ENCODE results near the gene FOXO6.

The FOXO6 gene

GRCh38 chr1:41351262-41352151, 9.7 kb upstream of the FOXO6 start:
- DNase-seq (ENCODE audit: low read depth), result no peak

- peak; percentile 70 for DNase-seq (ENCODE audit: low read depth)
Measured at GRCh38 chr1:41353744-41354143, 7.5 kb upstream of the FOXO6 start.

- DNase-seq (ENCODE audit: low read depth), result no peak
Measured at GRCh38 chr1:41354956-41355355, 6.3 kb upstream of the FOXO6 start.

GRCh38 chr1:41355356-41355755, 5.9 kb upstream of the FOXO6 start:
- DNase-seq (ENCODE audit: low read depth), result no peak

GRCh38 chr1:41355761-41356160, 5.5 kb upstream of the FOXO6 start:
- no peak for DNase-seq (ENCODE audit: low read depth)

GRCh38 chr1:41356752-41357151, 4.5 kb upstream of the FOXO6 start:
- DNase-seq (ENCODE audit: low read depth), result no peak

- peak; percentile 95 for DNase-seq (ENCODE audit: low read depth)
Measured at GRCh38 chr1:41357451-41358101, 3.7 kb upstream of the FOXO6 start.

- no peak for DNase-seq (ENCODE audit: low read depth)
Measured at GRCh38 chr1:41358131-41359021, 2.9 kb upstream of the FOXO6 start.

GRCh38 chr1:41359211-41360073, 1.8 kb upstream of the FOXO6 start:
- no peak for DNase-seq (ENCODE audit: low read depth)

GRCh38 chr1:41360074-41360785, 1.0 kb upstream of the FOXO6 start:
- no peak for DNase-seq (ENCODE audit: low read depth)

GRCh38 chr1:41361495-41362356, 492 bp downstream of the FOXO6 start:
- DNase-seq (ENCODE audit: low read depth), result no peak

- DNase-seq (ENCODE audit: low read depth), result no peak
Measured at GRCh38 chr1:41362357-41362721, 1.1 kb downstream of the FOXO6 start.

- no peak for DNase-seq (ENCODE audit: low read depth)
Measured at GRCh38 chr1:41362749-41363590, 1.7 kb downstream of the FOXO6 start.

GRCh38 chr1:41363591-41364320, 2.5 kb downstream of the FOXO6 start:
- DNase-seq (ENCODE audit: low read depth), result no peak

GRCh38 chr1:41364442-41365319, 3.4 kb downstream of the FOXO6 start:
- DNase-seq (ENCODE audit: low read depth), result no peak

- no peak for DNase-seq (ENCODE audit: low read depth)
Measured at GRCh38 chr1:41365320-41365633, 4.0 kb downstream of the FOXO6 start.

GRCh38 chr1:41365772-41366454, 4.7 kb downstream of the FOXO6 start:
- DNase-seq (ENCODE audit: low read depth), result no peak
